Ascending aorta (tissue), 2 donors: ENCODE measurements around the gene DNAH8. TPM values are rescaled to one million over a fixed set of nuclear protein-coding genes. Genes with fewer than 3 reads are reported as not detected.

Experiments
- DNase-seq, 2 donors: peaks; one replicate each; pipeline ENCODE4 v3.0.0-alpha.2; 2019; ENCODE audit warnings: low spot score in 2 of 2
- H3K27ac ChIP-seq, 2 donors: fragments of 200-600 bp; sonication (generic); one replicate each; pipeline ENCODE4 v1.5.1; 2016 to 2017; ENCODE audit warnings: mild to moderate bottlenecking in 1 of 2
- H3K27me3 ChIP-seq: fragments of 200-600 bp; sonication (generic); one replicate; pipeline ENCODE4 v1.5.1; 2017
- H3K36me3 ChIP-seq, 2 donors: fragments of 200-600 bp; sonication (generic); one replicate each; pipeline ENCODE4 v1.5.1; 2016
- H3K4me1 ChIP-seq, 2 donors: fragments of 200-600 bp; sonication (generic); one replicate each; pipeline ENCODE4 v1.5.1; 2016 to 2017; ENCODE audit warnings: mild to moderate bottlenecking in 1 of 2
- H3K4me3 ChIP-seq, 2 donors: fragments of 200-600 bp; sonication (generic); one replicate each; pipeline ENCODE4 v1.5.1; 2016 to 2017; ENCODE audit warnings: mild to moderate bottlenecking in 1 of 2
- H3K9me3 ChIP-seq, 2 donors: fragments of 200-600 bp; sonication (generic); one replicate each; pipeline ENCODE4 v1.5.1; 2016
- CTCF ChIP-seq, 3 experiments: fragments of 200-600 bp in 2 of 3; fragments of 450-650 bp in 1 of 3; sonication (generic) in 2 of 3; IDR thresholded peaks; one replicate each; pipeline ENCODE4 v1.5.1; 2016 to 2019; ENCODE audit warnings: antibody characterized with exemption in 3 of 3, mild to moderate bottlenecking in 1 of 3, moderate library complexity in 1 of 3
- intact Hi-C: fragments of 100-400 bp; cut with DNase I; formaldehyde crosslinking; loops from one replicate; pipeline ENCODE4 v1.15.1; 2023
- total RNA-seq: library from RNA; depleted of rRNA; stranded (reverse); fragments of >200 nt; gene quantifications from one replicate; pipeline ENCODE4 v1.1.0, GENCODE V29; 2016

DNAH8 gene
- total RNA-seq, 1 donor from 2014 or later: not detected

GRCh38 chr6:38987503-38987902, 272.4 kb downstream of the DNAH8 start:
- no peak for TF ChIP-seq CTCF (IDR thresholded peaks at IDR 0.05)
- intact Hi-C loops: no loop called here
- no peaks in the 10 kb centered on the region for H3K9me3 ChIP-seq
- H3K4me3 ChIP-seq: no peak overlapping the region
- no peak overlapping the region for H3K27ac ChIP-seq
- no peaks in the 10 kb centered on the region for H3K4me1 ChIP-seq
- H3K27me3 ChIP-seq: no peaks in the 10 kb centered on the region
- DNase-seq: no peak
- no peaks in the 10 kb centered on the region for H3K36me3 ChIP-seq

GRCh38 chr6:38988736-38989449, 273.8 kb downstream of the DNAH8 start:
- Histone ChIP-seq H3K27ac (no peak overlapping the region), H3K9me3 (no peaks in the 10 kb centered on the region), H3K27me3 (no peaks in the 10 kb centered on the region), H3K4me1 (no peaks in the 10 kb centered on the region), H3K36me3 (no peaks in the 10 kb centered on the region), H3K4me3 (no peak overlapping the region)
- intact Hi-C loops: no loop called here
- no peak for DNase-seq
- no peak for TF ChIP-seq CTCF (IDR thresholded peaks at IDR 0.05)

- H3K4me1 ChIP-seq: no peaks in the 10 kb centered on the region
- DNase-seq: no peak
- H3K27ac ChIP-seq: no peak overlapping the region
- TF ChIP-seq CTCF (IDR thresholded peaks at IDR 0.05): no peak
- intact Hi-C loops: no loop called here
- no peaks in the 10 kb centered on the region for H3K36me3 ChIP-seq
- H3K4me3 ChIP-seq: no peak overlapping the region
- H3K9me3 ChIP-seq: no peaks in the 10 kb centered on the region
- H3K27me3 ChIP-seq: no peaks in the 10 kb centered on the region
Measured at GRCh38 chr6:38990475-38990874, 275.4 kb downstream of the DNAH8 start.

GRCh38 chr6:38996676-38997075, 281.6 kb downstream of the DNAH8 start:
- Histone ChIP-seq H3K36me3 (no peaks in the 10 kb centered on the region), H3K27me3 (no peaks in the 10 kb centered on the region), H3K4me1 (no peaks in the 10 kb centered on the region), H3K27ac (no peak overlapping the region), H3K4me3 (no peak overlapping the region), H3K9me3 (no peaks in the 10 kb centered on the region)
- DNase-seq: no peak
- intact Hi-C loops: no loop called here
- TF ChIP-seq CTCF (IDR thresholded peaks at IDR 0.05): no peak

GRCh38 chr6:38997128-38997761, 282.1 kb downstream of the DNAH8 start:
- Histone ChIP-seq H3K4me3 (no peak overlapping the region), H3K27ac (no peak overlapping the region), H3K27me3 (no peaks in the 10 kb centered on the region), H3K36me3 (no peaks in the 10 kb centered on the region), H3K9me3 (no peaks in the 10 kb centered on the region), H3K4me1 (no peaks in the 10 kb centered on the region)
- no peak for DNase-seq
- no peak for TF ChIP-seq CTCF (IDR thresholded peaks at IDR 0.05)
- intact Hi-C loops: no loop called here
